RCC 7860 (cell line): ENCODE measurements around the gene WWP2.
A peak's percentile ranks its signal among the peaks of the same experiment; 100 is the strongest.
"Not testable (repeated sequence)": the region's sequence is repeated elsewhere in the genome, so short reads cannot be mapped to it uniquely, and the experiment has no call there.

Experiments
- DNase-seq: peaks from one replicate; pipeline ENCODE4 v3.0.0-alpha.2; 2015; ENCODE audit warnings: low spot score
- FAIRE-seq: peaks from 2 replicates; lab custom pipeline; 2012; peaks lifted over from hg19 to GRCh38; lab: Jason Lieb, UNC

Gene WWP2

DNA sequence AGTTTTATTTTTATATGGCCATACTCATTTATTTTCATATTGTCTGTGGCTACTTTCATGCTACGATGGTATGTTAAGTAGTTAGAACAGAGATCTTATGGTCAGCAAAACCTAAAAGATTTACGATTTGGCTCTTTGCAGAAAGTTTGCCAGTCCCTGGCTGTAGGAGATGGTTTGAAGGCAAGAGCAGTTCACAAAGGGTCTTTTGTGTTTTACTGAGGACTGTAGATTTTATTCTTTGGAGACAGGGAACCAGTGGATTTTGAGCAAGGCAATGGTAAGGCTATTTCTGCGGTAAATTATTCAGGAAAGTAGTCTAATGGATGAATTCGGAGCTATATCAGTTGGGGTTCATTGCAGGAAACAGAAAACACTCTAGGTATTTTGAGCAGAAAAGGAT lies 90.7 kb downstream of the WWP2 start:
- DNase-seq (no peak), FAIRE-seq (no peak)

DNA sequence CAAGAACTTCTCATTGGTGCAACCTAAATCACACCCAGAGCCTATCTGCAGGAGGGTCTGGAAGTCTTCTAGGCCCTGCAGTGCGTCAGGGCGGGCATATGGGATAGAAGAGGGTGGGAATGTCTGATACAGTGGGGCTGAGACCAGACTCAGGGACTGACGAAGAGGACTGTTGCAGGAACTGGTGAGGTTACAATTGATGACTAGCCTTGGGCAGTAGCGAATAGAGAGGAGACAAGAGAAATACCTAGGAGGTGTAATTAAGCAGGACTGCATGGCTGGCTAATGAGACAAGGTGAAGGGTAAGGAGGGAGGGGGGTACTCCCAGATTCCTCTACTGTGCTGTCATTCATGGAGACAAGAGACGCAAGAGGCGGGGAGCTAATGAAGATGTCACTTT lies 91.3 kb downstream of the WWP2 start:
- no peak for FAIRE-seq
- no peak for DNase-seq

- not testable (repeated sequence) for DNase-seq
Measured at GRCh38 chr16:69854776-69855175, 92.6 kb downstream of the WWP2 start.

DNA sequence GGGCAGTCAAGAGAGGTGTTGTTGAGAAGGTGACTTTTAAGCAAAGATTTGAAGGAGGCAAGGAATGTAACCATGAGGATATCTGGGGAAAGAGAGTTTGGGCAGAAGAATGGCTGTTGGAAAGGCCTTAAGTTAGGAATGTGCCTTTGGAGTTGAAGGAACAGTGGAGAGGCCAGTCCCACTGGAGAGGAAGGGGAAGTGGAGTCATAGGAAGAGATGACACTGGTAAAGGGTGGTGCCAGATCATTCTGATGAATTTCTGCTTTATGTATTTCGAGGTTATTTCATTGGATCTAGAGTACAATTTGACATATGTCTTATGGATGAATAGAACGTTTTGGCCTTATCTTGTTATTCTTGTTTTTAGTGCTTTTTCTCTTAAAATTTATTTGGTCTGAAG lies 93.5 kb downstream of the WWP2 start:
- FAIRE-seq (no peak), DNase-seq (no peak)

More at GRCh38 chr16:69854776-69855175, 92.6 kb downstream of the WWP2 start:
- FAIRE-seq = not testable (repeated sequence)

DNA sequence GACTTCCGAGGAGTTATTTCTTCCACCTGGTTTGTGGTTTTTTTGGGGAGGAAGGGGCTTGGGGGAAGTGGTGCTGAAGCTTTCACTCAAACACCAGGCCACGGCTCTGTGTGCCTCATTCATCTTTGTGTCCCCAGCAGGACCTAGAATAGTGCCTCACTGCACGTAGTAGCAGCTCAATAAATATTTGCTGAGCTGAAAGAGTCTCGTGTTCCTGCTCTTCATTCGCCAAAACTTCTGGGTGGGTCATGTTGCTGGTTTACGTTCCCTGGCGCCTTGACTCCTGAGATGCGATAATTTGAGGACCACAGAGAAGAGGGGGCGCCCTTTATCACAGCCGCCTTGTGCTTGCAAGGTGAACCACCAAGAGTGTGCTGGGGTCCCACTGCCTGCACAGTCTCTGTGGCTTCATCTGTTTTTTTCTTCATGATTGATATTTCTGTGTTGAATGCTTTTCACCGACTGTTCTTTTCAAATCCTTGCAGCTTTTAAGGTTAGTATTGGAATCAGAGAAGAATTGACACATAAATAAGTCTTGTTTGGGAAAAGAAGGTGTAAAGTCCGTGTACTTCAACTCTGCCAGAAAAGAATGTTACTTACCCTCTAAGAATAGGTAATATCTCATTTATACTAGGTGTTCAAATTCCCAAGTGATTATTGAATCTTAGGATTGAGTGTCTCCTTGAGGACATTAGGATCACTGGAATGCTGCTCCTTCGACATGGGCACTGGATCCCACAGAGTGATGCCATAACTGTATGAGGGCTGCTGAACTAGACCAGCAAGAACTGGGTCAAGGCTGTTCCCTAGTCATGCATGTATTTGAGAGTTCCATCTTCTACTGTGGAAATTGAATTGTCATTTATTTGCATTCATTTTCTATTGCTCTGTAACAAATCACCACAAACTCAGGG lies 96.3 kb downstream of the WWP2 start:
- DNase-seq = no peak
- FAIRE-seq = no peak

DNA sequence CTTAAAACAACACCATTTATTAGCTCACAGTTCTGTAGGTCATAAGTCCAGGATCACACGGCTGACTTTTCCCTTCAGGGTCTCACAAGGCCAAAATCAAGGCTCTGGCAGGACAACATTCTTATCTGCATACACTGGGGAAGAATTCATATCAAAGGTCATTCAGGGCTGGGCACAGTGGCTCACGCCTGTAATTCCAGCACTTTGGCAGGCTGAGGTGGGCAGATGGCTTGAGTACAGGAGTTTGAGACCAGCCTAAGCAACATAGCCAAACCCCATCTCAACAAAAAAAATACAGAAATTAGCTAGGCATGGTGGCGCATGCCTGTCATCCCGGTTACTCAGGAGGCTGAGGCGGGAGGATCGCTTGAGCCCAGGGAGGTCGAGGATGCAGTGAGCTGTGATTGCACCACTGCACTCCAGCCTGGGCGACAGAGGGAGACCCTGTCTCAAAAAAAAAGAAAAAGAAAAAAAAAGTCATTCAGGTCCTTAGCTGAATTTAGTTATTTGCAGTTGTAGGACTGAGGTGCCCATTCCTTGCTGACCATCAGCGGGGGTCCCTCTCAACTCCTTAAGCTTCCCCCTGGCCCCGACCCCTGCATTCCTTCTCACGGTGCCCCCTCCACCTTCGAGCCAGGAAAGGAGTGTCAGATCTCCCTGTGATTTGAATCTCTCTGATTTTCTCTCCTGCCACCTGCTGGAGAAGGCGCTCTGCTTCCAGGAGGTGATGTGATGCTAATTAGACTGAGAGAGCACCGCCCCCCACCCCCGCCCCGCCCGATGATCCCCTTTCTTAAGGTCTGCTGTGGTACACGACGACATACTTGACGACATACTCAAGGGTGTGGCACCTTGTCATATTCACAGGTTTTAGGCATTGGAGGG lies 97.2 kb downstream of the WWP2 start:
- DNase-seq = no peak
- no peak for FAIRE-seq

GRCh38 chr16:69860233-69861231 lies 98.4 kb downstream of the WWP2 start:
- FAIRE-seq (no peak), DNase-seq (no peak)

DNA sequence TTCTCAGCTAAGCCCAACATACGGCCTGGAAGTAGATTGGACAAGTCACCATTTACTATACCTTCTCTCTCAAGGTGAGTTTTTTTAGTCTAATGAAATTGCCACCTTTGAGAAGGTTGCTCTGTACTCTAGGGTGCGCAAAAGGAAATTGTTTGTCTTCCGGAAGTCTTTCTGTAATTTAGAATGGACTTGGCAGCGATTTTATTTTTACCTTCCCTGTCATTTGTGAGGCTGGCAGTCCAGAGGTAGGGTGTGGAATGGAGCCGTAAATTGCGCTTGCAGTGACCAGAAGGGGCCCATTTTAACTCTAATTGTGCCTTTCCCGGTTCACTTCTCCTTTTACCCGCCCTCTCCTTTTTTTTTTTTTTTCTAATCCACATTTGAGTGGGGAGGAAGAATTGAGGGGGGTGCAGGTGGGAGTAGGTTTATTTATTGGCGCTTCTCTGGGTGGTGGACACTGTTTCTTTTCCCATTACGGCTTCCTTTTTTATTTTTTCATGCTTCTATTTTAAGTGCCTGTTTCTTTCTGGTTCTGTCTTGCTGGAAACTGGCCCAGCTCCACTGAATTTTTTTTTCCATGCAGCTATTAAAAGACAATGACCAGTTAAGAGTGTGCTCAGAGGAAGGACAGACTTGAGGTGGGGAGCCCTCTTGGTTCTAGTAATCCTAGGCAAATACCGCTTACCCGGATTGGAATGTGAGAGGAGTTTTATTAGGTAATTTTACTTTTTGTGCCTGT lies 99.3 kb downstream of the WWP2 start:
- FAIRE-seq (no peak), DNase-seq (no peak)

- DNase-seq = no peak
- no peak for FAIRE-seq
Measured at GRCh38 chr16:69863401-69864281, 101.5 kb downstream of the WWP2 start.

- DNase-seq = peak; percentile 78
- FAIRE-seq = peak; percentile 87
Measured at GRCh38 chr16:69865701-69866100, 103.6 kb downstream of the WWP2 start.

GRCh38 chr16:69867784-69868560 lies 105.8 kb downstream of the WWP2 start:
- FAIRE-seq = no peak
- no peak for DNase-seq

GRCh38 chr16:69870761-69871160 lies 108.6 kb downstream of the WWP2 start:
- DNase-seq = no peak
- FAIRE-seq = no peak

- no peak for FAIRE-seq
- no peak for DNase-seq
Measured at GRCh38 chr16:69871708-69872107, 109.6 kb downstream of the WWP2 start.

DNA sequence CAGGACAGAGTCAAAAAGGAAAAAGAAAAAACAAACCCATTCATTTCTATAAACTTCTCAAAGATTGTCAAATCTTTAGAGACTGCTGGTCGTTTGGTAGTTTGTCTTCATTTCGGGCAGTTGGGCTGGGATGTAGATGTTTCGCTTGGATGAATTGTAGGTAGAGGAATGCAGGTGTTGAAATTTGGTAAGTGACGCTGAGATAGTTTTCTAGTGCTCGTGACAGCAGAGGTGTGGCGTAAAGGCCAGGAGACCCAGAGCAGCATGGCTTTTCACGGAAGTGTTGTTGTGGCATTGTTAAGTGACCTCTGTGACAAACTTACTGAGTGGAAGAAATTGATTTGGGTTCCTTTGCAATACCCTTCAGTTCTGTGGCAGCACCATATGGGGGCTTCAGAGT lies 110.8 kb downstream of the WWP2 start:
- FAIRE-seq = no peak
- no peak for DNase-seq

DNA sequence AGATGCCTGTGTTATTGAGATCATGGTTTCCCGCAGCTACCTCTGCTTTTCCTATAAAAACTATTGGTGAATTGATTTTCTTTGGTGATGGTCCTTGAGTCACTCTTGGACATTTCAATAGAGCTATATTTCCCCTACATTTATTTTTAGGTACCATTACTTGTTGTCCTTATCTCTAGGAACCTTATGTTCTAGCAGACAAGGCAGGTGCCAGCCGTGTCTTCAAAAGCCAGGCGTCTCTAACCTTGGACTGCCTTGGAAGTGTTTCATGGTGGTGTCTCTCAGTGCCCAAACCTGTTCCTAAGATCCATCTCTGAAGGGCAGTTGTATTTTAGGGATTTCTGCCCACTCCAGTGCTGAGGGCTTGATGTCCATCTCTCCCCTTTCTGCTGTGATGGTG lies 111.7 kb downstream of the WWP2 start:
- no peak for FAIRE-seq
- DNase-seq = no peak

DNA sequence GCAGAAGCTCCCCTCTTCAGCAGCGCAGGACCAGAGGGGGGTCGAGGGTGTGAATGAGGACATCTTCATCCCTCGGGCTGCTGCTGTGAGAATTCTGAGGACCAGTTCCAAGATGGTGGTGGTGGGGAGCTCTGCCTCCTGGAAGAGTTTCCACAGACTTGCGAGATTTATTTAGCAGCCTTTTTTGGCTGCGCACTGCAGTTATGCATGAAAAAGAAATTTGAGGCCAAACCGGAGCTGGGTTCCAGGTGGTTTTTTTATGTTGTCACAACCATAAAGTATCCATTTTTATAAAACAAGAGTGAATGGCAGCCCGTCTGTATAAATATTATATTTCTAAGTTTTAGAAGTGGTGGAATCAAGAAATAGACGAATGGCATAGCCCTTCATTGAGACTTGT lies 112.1 kb downstream of the WWP2 start:
- no peak for FAIRE-seq
- DNase-seq = no peak

DNA sequence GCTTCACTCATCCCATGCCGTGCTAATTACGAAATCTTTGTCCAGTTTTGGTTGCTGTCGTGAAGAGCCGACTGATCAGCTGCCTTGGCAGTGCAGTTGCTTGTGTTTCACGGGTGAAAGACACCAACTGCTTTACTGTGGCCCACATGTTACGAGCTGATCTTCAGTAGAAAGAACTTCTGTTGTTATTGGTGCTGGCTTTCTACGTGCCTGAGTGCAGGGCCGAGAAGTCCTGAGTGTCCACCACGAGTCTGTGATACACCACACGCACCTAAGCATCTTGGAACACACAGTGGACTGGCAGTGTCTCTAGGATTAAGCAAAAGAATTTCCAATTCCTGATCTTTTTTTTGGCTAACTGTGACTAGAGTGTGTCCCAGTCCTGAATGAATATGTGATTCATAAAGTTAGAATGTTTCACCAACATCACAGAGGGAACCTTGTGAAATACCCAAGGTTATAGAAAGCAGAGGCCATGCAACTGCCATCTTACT lies 118.6 kb downstream of the WWP2 start:
- no peak for DNase-seq
- no peak for FAIRE-seq

GRCh38 chr16:69881141-69881540 lies 119.0 kb downstream of the WWP2 start:
- DNase-seq = no peak
- FAIRE-seq = no peak
